Neural crest cell (in vitro differentiated cells): ENCODE results near the gene TAF1C. TPM values are rescaled to one million over a fixed set of nuclear protein-coding genes. Genes with fewer than 3 reads are reported as not detected.

Experiments used
- DNase-seq: peaks from one replicate; pipeline ENCODE4 v3.0.0; 2021; ENCODE audit warnings: low read depth, mixed read lengths, low spot score
- H3K27ac Mint-ChIP-seq: one replicate; pipeline ENCODE4 v1.8.0; 2021; ENCODE audit warnings: mild to moderate bottlenecking, mixed read lengths; ENCODE audit not compliant: unreplicated experiment
- H3K27me3 Mint-ChIP-seq: 2 replicates; pipeline ENCODE4 v1.8.0; 2021; ENCODE audit warnings: low read depth, mild to moderate bottlenecking, mixed read lengths
- H3K36me3 Mint-ChIP-seq: 2 replicates; pipeline ENCODE4 v1.8.0; 2021; ENCODE audit warnings: low read depth, mild to moderate bottlenecking, mixed read lengths
- H3K4me1 Mint-ChIP-seq: 2 replicates; pipeline ENCODE4 v1.8.0; 2021; ENCODE audit warnings: mixed read lengths
- H3K4me3 Mint-ChIP-seq: one replicate; pipeline ENCODE4 v1.8.0; 2021; ENCODE audit warnings: mild to moderate bottlenecking, mixed read lengths
- H3K9me3 Mint-ChIP-seq: 2 replicates; pipeline ENCODE4 v1.8.0; 2021; ENCODE audit warnings: mixed read lengths
- total RNA-seq: library from RNA; stranded (reverse); gene quantifications from 2 replicates; pipeline ENCODE4 v1.2.1, GENCODE V29; 2021
- TF ChIP-seq, protein P1 (sequence below): fragments of 200-600 bp; sonication (generic); conservative IDR thresholded peaks from 2 replicates; pipeline ENCODE4 v1.5.0; 2021; ENCODE audit warnings: antibody characterized with exemption, mild to moderate bottlenecking

The TAF1C gene
- total RNA-seq, 1 donor from 2014 or later, result 86.4 TPM

- TF ChIP-seq, protein P1, sequence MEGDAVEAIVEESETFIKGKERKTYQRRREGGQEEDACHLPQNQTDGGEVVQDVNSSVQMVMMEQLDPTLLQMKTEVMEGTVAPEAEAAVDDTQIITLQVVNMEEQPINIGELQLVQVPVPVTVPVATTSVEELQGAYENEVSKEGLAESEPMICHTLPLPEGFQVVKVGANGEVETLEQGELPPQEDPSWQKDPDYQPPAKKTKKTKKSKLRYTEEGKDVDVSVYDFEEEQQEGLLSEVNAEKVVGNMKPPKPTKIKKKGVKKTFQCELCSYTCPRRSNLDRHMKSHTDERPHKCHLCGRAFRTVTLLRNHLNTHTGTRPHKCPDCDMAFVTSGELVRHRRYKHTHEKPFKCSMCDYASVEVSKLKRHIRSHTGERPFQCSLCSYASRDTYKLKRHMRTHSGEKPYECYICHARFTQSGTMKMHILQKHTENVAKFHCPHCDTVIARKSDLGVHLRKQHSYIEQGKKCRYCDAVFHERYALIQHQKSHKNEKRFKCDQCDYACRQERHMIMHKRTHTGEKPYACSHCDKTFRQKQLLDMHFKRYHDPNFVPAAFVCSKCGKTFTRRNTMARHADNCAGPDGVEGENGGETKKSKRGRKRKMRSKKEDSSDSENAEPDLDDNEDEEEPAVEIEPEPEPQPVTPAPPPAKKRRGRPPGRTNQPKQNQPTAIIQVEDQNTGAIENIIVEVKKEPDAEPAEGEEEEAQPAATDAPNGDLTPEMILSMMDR, result no peak
- peaks cover 6% of the 10 kb centered on the region for H3K4me1 Mint-ChIP-seq
- H3K27ac Mint-ChIP-seq, result no peak overlapping the region
- no peak for DNase-seq
- no peaks in the 10 kb centered on the region for H3K9me3 Mint-ChIP-seq
- no peak overlapping the region for H3K4me3 Mint-ChIP-seq
- peaks cover 21% of the 10 kb centered on the region for H3K27me3 Mint-ChIP-seq
- H3K36me3 Mint-ChIP-seq, result no peaks in the 10 kb centered on the region
These were observed 33.1 kb downstream of the TAF1C start for GRCh38 chr16:84153660-84154214.

GRCh38 chr16:84150926-84151325 is 35.9 kb downstream of the TAF1C start:
- H3K4me1 Mint-ChIP-seq, result peaks cover 6% of the 10 kb centered on the region
- H3K36me3 Mint-ChIP-seq, result no peaks in the 10 kb centered on the region
- H3K4me3 Mint-ChIP-seq, result no peak overlapping the region
- peaks cover 38% of the 10 kb centered on the region for H3K27me3 Mint-ChIP-seq
- DNase-seq, result no peak
- H3K27ac Mint-ChIP-seq, result no peak overlapping the region
- no peaks in the 10 kb centered on the region for H3K9me3 Mint-ChIP-seq
- TF ChIP-seq, protein P1, result no peak

GRCh38 chr16:84144859-84145639 is 41.8 kb downstream of the TAF1C start, which contains the start of the genes DNAAF1 and HSDL1:
Gene DNAAF1, plus strand, starts transcription at chr16:84145308. Its CDS starts 133 bp downstream, at chr16:84145441.
Gene HSDL1, minus strand, starts transcription at chr16:84145177. Its CDS starts 13,856 bp downstream, at chr16:84131321.
- peak within 1 kb of the TSS; percentile 93 for H3K27ac Mint-ChIP-seq

DNA sequence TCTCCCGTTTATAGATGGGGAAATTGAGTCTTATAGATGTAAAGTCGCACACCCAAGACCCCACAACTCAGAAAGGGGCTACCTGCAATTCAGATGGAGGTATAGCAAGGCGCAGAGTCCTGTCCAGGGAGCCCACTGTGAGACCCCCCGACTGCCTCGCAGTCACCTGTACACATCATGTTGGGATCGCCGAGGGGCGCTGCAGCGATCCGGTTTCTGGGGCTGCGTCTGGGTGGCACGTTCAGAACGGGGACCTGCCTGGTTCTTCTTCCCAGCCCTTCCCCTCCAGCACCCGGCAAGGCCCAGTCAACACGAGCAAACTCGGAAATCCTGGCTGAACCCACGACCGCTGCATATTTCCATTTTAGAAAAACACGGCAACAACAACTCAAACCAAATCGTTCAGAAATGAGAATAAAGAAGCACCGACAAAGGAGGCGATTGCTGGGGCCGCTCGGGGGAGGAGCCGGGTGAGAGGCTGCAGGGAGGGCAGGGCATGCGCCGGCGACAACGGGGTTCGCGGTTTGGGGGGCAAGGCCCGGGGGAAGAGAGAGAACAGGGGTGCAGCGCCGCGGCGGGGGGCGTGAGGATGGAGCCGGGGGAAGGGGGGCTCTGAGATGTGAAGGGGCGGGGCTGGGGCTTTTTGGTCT is 42.5 kb downstream of the TAF1C start:
- Mint-ChIP-seq H3K4me3 (peak overlapping the region; percentile 99), H3K9me3 (no peaks in the 10 kb centered on the region), H3K27me3 (peaks cover 26% of the 10 kb centered on the region), H3K36me3 (peaks cover 4% of the 10 kb centered on the region), H3K27ac (peak overlapping the region; percentile 93), H3K4me1 (peaks cover 33% of the 10 kb centered on the region)
- DNase-seq, result peak; percentile 23
- TF ChIP-seq, protein P1, result no peak

More at GRCh38 chr16:84144859-84145639, 41.8 kb downstream of the TAF1C start, which contains the start of the genes DNAAF1 and HSDL1:
- Mint-ChIP-seq H3K9me3 (no peaks in the 10 kb centered on the region), H3K4me3 (peak within 1 kb of the TSS; percentile 99), H3K27me3 (peaks cover 29% of the 10 kb centered on the region), H3K4me1 (peaks cover 26% of the 10 kb centered on the region), H3K36me3 (peaks cover 4% of the 10 kb centered on the region)
- TF ChIP-seq, protein P1, result no peak
- DNase-seq, result peak; percentile 94

- peaks cover 22% of the 10 kb centered on the region for H3K27me3 Mint-ChIP-seq
- no peak for DNase-seq
- peaks cover 4% of the 10 kb centered on the region for H3K36me3 Mint-ChIP-seq
- no peak overlapping the region for H3K27ac Mint-ChIP-seq
- H3K4me1 Mint-ChIP-seq, result peaks cover 38% of the 10 kb centered on the region
- H3K4me3 Mint-ChIP-seq, result peak overlapping the region; percentile 99
- TF ChIP-seq, protein P1, result no peak
- no peaks in the 10 kb centered on the region for H3K9me3 Mint-ChIP-seq
These were observed 43.1 kb downstream of the TAF1C start for GRCh38 chr16:84143784-84144199.
